Testis (tissue), 2 donors: ENCODE measurements around the gene ME3.

Experiments used
- POLR2A ChIP-seq: fragments of 450-650 bp; IDR thresholded peaks from one replicate; pipeline ENCODE4 v1.6.1; 2017; ENCODE audit warnings: antibody characterized with exemption, mild to moderate bottlenecking, moderate library complexity
- TF ChIP-seq, protein P1 (sequence below), 3 experiments: fragments of 450-650 bp in 2 of 3; fragments of 200-600 bp in 1 of 3; sonication (generic) in 1 of 3; IDR thresholded peaks; one replicate each; pipeline ENCODE4 v1.5.1; 2016 to 2019; ENCODE audit warnings: antibody characterized with exemption in 3 of 3, mild to moderate bottlenecking in 2 of 3, moderate library complexity in 1 of 3

DNA sequence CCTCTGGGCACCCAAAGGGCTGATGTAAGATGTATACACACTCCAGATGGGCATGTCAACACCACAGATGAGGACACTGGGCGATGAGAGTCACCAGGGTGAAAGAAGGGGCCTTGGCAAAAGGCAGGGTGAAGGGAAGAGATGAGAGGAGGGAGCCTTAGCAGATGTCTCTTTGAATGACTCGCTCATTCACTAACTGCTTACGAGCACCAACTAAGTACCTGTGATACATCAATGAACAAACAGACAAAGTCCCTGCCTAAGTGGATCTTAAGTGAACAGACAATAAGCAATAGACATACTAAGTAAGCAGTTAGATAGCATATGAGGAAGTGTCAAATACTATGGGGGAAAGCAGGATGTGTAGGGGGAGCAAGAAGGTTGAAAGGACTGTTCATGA is 7.5 kb downstream of the ME3 start:
- TF ChIP-seq, protein P1, sequence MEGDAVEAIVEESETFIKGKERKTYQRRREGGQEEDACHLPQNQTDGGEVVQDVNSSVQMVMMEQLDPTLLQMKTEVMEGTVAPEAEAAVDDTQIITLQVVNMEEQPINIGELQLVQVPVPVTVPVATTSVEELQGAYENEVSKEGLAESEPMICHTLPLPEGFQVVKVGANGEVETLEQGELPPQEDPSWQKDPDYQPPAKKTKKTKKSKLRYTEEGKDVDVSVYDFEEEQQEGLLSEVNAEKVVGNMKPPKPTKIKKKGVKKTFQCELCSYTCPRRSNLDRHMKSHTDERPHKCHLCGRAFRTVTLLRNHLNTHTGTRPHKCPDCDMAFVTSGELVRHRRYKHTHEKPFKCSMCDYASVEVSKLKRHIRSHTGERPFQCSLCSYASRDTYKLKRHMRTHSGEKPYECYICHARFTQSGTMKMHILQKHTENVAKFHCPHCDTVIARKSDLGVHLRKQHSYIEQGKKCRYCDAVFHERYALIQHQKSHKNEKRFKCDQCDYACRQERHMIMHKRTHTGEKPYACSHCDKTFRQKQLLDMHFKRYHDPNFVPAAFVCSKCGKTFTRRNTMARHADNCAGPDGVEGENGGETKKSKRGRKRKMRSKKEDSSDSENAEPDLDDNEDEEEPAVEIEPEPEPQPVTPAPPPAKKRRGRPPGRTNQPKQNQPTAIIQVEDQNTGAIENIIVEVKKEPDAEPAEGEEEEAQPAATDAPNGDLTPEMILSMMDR (IDR thresholded peaks at IDR 0.05) = no peak
- TF ChIP-seq POLR2A = no peak
